Neutrophil (primary cell): Measurements from ENCODE around the gene SNUPN.

Experiments used
- H3K27ac ChIP-seq: fragments of 200-600 bp; sonication (generic); 2 replicates; pipeline ENCODE4 v1.5.1; 2016; ENCODE audit warnings: mild to moderate bottlenecking, moderate library complexity
- H3K27me3 ChIP-seq: fragments of 200-600 bp; sonication (generic); 2 replicates; pipeline ENCODE4 v1.6.0; 2016; ENCODE audit warnings: mild to moderate bottlenecking
- H3K36me3 ChIP-seq: fragments of 200-600 bp; sonication (generic); 2 replicates; pipeline ENCODE4 v1.5.1; 2017
- H3K4me1 ChIP-seq, 2 experiments: fragments of 200-600 bp in 1 of 2; sonication (generic) in 1 of 2; 1 replicate in 1 of 2; 2 replicates in 1 of 2; pipeline versions ENCODE4 v1.5.1 to v1.6.1; 2013 to 2016; ENCODE audit warnings: low read depth in 1 of 2, low read length in 1 of 2, mild to moderate bottlenecking in 1 of 2, moderate library complexity in 1 of 2; ENCODE audit not compliant: control insufficient read depth in 1 of 2, insufficient read depth in 1 of 2
- H3K4me3 ChIP-seq, 2 experiments: fragments of 200-600 bp in 1 of 2; sonication (generic) in 1 of 2; 1 replicate in 1 of 2; 2 replicates in 1 of 2; pipeline ENCODE4 v1.5.1; 2013 to 2016; ENCODE audit warnings: low read depth in 1 of 2, low read length in 1 of 2, mild to moderate bottlenecking in 1 of 2, moderate library complexity in 1 of 2
- H3K9me3 ChIP-seq: fragments of 200-600 bp; sonication (generic); 2 replicates; pipeline ENCODE4 v1.5.1; 2016
- CTCF ChIP-seq: fragments of 200-600 bp; sonication (generic); IDR thresholded peaks from 2 replicates; pipeline ENCODE4 v1.5.1; 2016; ENCODE audit warnings: antibody characterized with exemption

SNUPN gene

GRCh38 chr15:75671730-75672602 is 46.4 kb upstream of the SNUPN start:
- H3K27me3 ChIP-seq, result peaks cover 7% of the 10 kb centered on the region
- H3K27ac ChIP-seq, result no peak overlapping the region
- no peak for TF ChIP-seq CTCF
- H3K36me3 ChIP-seq, result no peaks in the 10 kb centered on the region
- no peaks in the 10 kb centered on the region for H3K4me1 ChIP-seq
- H3K9me3 ChIP-seq, result no peaks in the 10 kb centered on the region
- no peak overlapping the region for H3K4me3 ChIP-seq

GRCh38 chr15:75669879-75670212 is 44.3 kb upstream of the SNUPN start:
- no peak overlapping the region for H3K27ac ChIP-seq
- no peaks in the 10 kb centered on the region for H3K9me3 ChIP-seq
- TF ChIP-seq CTCF, result no peak
- H3K36me3 ChIP-seq, result no peaks in the 10 kb centered on the region
- peaks cover 0 to 5% of the 10 kb centered on the region in 2 experiments for H3K4me1 ChIP-seq
- H3K4me3 ChIP-seq, result no peak overlapping the region
- peaks cover 17% of the 10 kb centered on the region for H3K27me3 ChIP-seq

GRCh38 chr15:75669191-75669878 is 43.8 kb upstream of the SNUPN start:
- Histone ChIP-seq H3K4me3 (no peak overlapping the region), H3K4me1 (peaks cover 0 to 5% of the 10 kb centered on the region in 2 experiments), H3K27ac (no peak overlapping the region), H3K9me3 (no peaks in the 10 kb centered on the region), H3K27me3 (peaks cover 22% of the 10 kb centered on the region), H3K36me3 (no peaks in the 10 kb centered on the region)
- no peak for TF ChIP-seq CTCF

- H3K4me1 ChIP-seq, result peaks cover 0 to 5% of the 10 kb centered on the region in 2 experiments
- H3K36me3 ChIP-seq, result no peaks in the 10 kb centered on the region
- TF ChIP-seq CTCF, result no peak
- peaks cover 42% of the 10 kb centered on the region for H3K27me3 ChIP-seq
- no peaks in the 10 kb centered on the region for H3K9me3 ChIP-seq
- no peak overlapping the region for H3K4me3 ChIP-seq
- no peak overlapping the region for H3K27ac ChIP-seq
Measured at GRCh38 chr15:75666823-75667501, 41.4 kb upstream of the SNUPN start.

GRCh38 chr15:75663931-75664421 is 38.5 kb upstream of the SNUPN start:
- TF ChIP-seq CTCF, result no peak
- Histone ChIP-seq H3K27ac (no peak overlapping the region), H3K9me3 (no peaks in the 10 kb centered on the region), H3K36me3 (no peaks in the 10 kb centered on the region), H3K27me3 (peaks cover 55% of the 10 kb centered on the region), H3K4me3 (no peak overlapping the region), H3K4me1 (peaks cover 0 to 5% of the 10 kb centered on the region in 2 experiments)
